A549 (cell line): ENCODE results near the gene TBC1D14. TPM values are rescaled to one million over a fixed set of nuclear protein-coding genes. Genes with fewer than 3 reads are reported as not detected.

Experiments used
- ATAC-seq, 2 experiments: fragments of 200-7000 bp in 1 of 2; fragments of >200 bp in 1 of 2; cut with Nextera tagmentation in 1 of 2; cut with Tn5 transposase in 1 of 2; 3 replicates each; pipeline versions ENCODE4 v1.8.0 to v1.9.1; 2018 to 2020; ENCODE audit warnings: mild to moderate bottlenecking in 1 of 2, moderate library complexity in 1 of 2
- CTCF ChIA-PET: fragments of 300-600 bp; sonication (Branson Sonifier 250); formaldehyde crosslinking; extraction: SDS; loops from one replicate; lab custom pipeline; 2021; ENCODE audit warnings: antibody characterized with exemption, inconsistent platforms; lab: Yijun Ruan, JAX
- POLR2A ChIA-PET: fragments of 350-600 bp; formaldehyde crosslinking; extraction: SDS; loops from one replicate; lab custom pipeline; 2021; ENCODE audit warnings: antibody characterized with exemption, inconsistent platforms; lab: Yijun Ruan, JAX
- DNase-seq, 2 experiments: peaks; one replicate each; pipeline versions ENCODE4 v3.0.0 to v3.0.0-alpha.2; 2011 to 2016; ENCODE audit warnings: low read depth in 1 of 2, low spot score in 1 of 2
- FAIRE-seq: peaks from 2 replicates; lab custom pipeline; 2011; peaks lifted over from hg19 to GRCh38; lab: Jason Lieb, UNC
- H3K27ac ChIP-seq, 2 experiments: fragments of >200 bp; sonication (Bioruptor Twin); formaldehyde crosslinking; 3 replicates each; pipeline ENCODE4 v1.5.1; 2016 to 2017
- H3K4me1 ChIP-seq: fragments of >200 bp; sonication (Bioruptor Twin); formaldehyde crosslinking; 3 replicates; pipeline ENCODE4 v1.6.1; 2016
- H3K4me2 ChIP-seq: fragments of >200 bp; sonication (Bioruptor Twin); formaldehyde crosslinking; 3 replicates; pipeline ENCODE4 v1.6.1; 2016
- H3K4me3 ChIP-seq: fragments of >200 bp; sonication (Bioruptor Twin); formaldehyde crosslinking; 3 replicates; pipeline ENCODE4 v1.5.1; 2016
- H3K9me3 ChIP-seq: fragments of >200 bp; sonication (Bioruptor Twin); formaldehyde crosslinking; 3 replicates; pipeline ENCODE4 v1.6.1; 2016
- EHMT2 ChIP-seq: fragments of 200-600 bp; sonication (generic); IDR thresholded peaks from 2 replicates; pipeline ENCODE4 v1.6.1; 2016; ENCODE audit warnings: antibody characterized with exemption, low read depth, mild to moderate bottlenecking, moderate library complexity
- ELK1 ChIP-seq: fragments of 150-350 bp; IDR thresholded peaks from 2 replicates; pipeline ENCODE4 v1.6.1; 2014; ENCODE audit warnings: low read depth, mild to moderate bottlenecking, low read length
- EP300 ChIP-seq, 2 experiments: fragments of >200 bp; sonication (Bioruptor Twin); formaldehyde crosslinking; IDR thresholded peaks; 2 replicates in 1 of 2; 3 replicates in 1 of 2; pipeline ENCODE4 v1.6.1; 2016 to 2017
- ESRRA ChIP-seq: fragments of 150-350 bp; IDR thresholded peaks from 2 replicates; pipeline ENCODE4 v1.6.1; 2014; ENCODE audit warnings: mild to moderate bottlenecking, low read length, borderline replicate concordance
- FOSL2 ChIP-seq, 2 experiments: fragments of 450-650 bp in 1 of 2; fragments of >200 bp in 1 of 2; sonication (Bioruptor Twin) in 1 of 2; formaldehyde crosslinking; IDR thresholded peaks; 2 replicates each; pipeline versions ENCODE4 v1.5.0 to v1.6.1; 2016 to 2020; ENCODE audit warnings: mild to moderate bottlenecking in 1 of 2, moderate library complexity in 1 of 2
- HES2 ChIP-seq: fragments of >200 bp; sonication (Bioruptor Twin); formaldehyde crosslinking; IDR thresholded peaks from 2 replicates; pipeline ENCODE4 v1.6.1; 2016
- HEYL ChIP-seq: fragments of 250-450 bp; sonication (Bioruptor Pico); IDR thresholded peaks from 2 replicates; pipeline ENCODE4 v1.8.0; 2021; ENCODE audit warnings: mild to moderate bottlenecking, moderate library complexity
- HOXA7 ChIP-seq: fragments of 250-450 bp; sonication (Bioruptor Pico); IDR thresholded peaks from 2 replicates; pipeline ENCODE4 v1.5.0; 2020; ENCODE audit warnings: mild to moderate bottlenecking, moderate library complexity
- KDM1A ChIP-seq: fragments of 200-600 bp; sonication (generic); IDR thresholded peaks from 2 replicates; pipeline ENCODE4 v1.6.1; 2016; ENCODE audit warnings: low read depth, mild to moderate bottlenecking
- MAFK ChIP-seq: fragments of 450-650 bp; IDR thresholded peaks from 2 replicates; pipeline ENCODE4 v1.6.1; 2014; ENCODE audit not compliant: partially characterized antibody
- MAX ChIP-seq: IDR thresholded peaks from 2 replicates; pipeline ENCODE4 v1.6.1; 2012
- MYC ChIP-seq: IDR thresholded peaks from 2 replicates; pipeline ENCODE4 v1.6.1; 2012; ENCODE audit warnings: mild to moderate bottlenecking, inconsistent platforms, low read length, improper control_type of control experiment, borderline replicate concordance
- NFE2L2 ChIP-seq: fragments of 150-350 bp; conservative IDR thresholded peaks from 2 replicates; pipeline ENCODE4 v1.6.1; 2014; ENCODE audit warnings: low read length
- POLR2A ChIP-seq: IDR thresholded peaks from 2 replicates; pipeline ENCODE4 v1.6.1; 2012; ENCODE audit warnings: mild to moderate bottlenecking, low read length
- POLR2AphosphoS2 ChIP-seq: conservative IDR thresholded peaks from 2 replicates; pipeline ENCODE4 v1.6.1; 2012; ENCODE audit warnings: low read length, improper control_type of control experiment, inconsistent platforms
- RAD21 ChIP-seq, 2 experiments: fragments of >200 bp in 1 of 2; sonication (Bioruptor Twin) in 1 of 2; formaldehyde crosslinking in 1 of 2; IDR thresholded peaks in 1 of 2; conservative IDR thresholded peaks in 1 of 2; 2 replicates in 1 of 2; 3 replicates in 1 of 2; pipeline ENCODE4 v1.6.1; 2012 to 2018; ENCODE audit warnings: inconsistent platforms in 1 of 2
- RCOR1 ChIP-seq: fragments of 150-350 bp; IDR thresholded peaks from 2 replicates; pipeline ENCODE4 v1.6.1; 2014; ENCODE audit warnings: antibody characterized with exemption, low read length, low read depth
- REST ChIP-seq: fragments of 200-600 bp; sonication (generic); IDR thresholded peaks from 2 replicates; pipeline ENCODE4 v1.6.1; 2016; ENCODE audit warnings: antibody characterized with exemption, mild to moderate bottlenecking, moderate library complexity
- RFX5 ChIP-seq: fragments of 450-650 bp; IDR thresholded peaks from 2 replicates; pipeline ENCODE4 v1.7.1; 2014; ENCODE audit warnings: antibody characterized with exemption, mild to moderate bottlenecking, moderate library complexity
- RNF2 ChIP-seq: fragments of 200-600 bp; sonication (generic); IDR thresholded peaks from 2 replicates; pipeline ENCODE4 v1.6.1; 2016; ENCODE audit warnings: low read depth, mild to moderate bottlenecking, antibody characterized with exemption, moderate library complexity, borderline replicate concordance
- ZFP36 ChIP-seq: fragments of 450-650 bp; IDR thresholded peaks from 2 replicates; pipeline ENCODE4 v1.6.1; 2014; ENCODE audit warnings: borderline replicate concordance; ENCODE audit not compliant: partially characterized antibody
- WGBS: methylation state at CpG from one replicate; pipeline ENCODE4 v1.1.6; 2017; ENCODE audit errors: missing lambda C conversion rate; 5-methylcytosine and 5-hydroxymethylcytosine counted together
- polyA plus RNA-seq, 4 experiments: library from polyadenylated mRNA; depleted of rRNA in 3 of 4; stranded (reverse); fragments of >200 nt; fragmentation: RNase III in 1 of 4; extraction: RNeasy Plus Mini Kit Qiagen cat#74134 plus additional on column Dnase treatment in 1 of 4; gene quantifications; 2 replicates in 3 of 4; 3 replicates in 1 of 4; pipeline ENCODE4 v1.2.3, GENCODE V29; 2011 to 2017
- TF ChIP-seq, protein P1 (sequence below): IDR thresholded peaks from 2 replicates; pipeline ENCODE4 v1.6.1; 2012

Gene TBC1D14
- polyA plus RNA-seq, 2 of the 4 experiments (the other 2 are of a cell fraction), result 30.2 to 39.0 TPM

DNA sequence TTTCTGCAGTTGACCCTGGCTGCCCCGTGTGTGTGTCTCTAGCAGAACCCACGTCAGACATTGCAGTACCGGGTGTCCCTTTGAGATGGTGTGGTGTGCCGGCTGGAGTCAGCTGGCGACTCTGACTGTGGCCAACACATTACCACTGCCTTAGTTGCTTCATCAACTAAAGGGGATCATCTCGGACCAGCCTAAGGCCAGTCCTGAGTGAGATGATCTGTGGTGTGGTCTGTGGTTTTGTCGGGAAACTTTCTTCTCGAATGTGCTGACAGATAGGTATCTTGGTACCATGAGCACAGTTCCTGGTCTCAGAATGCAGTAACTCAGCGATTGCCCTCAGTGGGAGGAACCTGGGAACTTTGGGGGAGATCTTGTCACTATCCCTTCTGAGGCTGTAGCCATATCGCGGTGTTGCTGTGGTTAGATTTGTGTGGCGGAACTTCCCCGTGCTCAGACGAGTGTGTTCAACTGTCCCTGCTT, 15.8 kb downstream of the TBC1D14 start (continued):
- TF ChIP-seq ESRRA (no peak), KDM1A (no peak), RAD21 (conservative IDR thresholded peaks at IDR 0.05 in 1 of 2, IDR thresholded peaks at IDR 0.05 in 1 of 2) (no peak), EHMT2 (no peak), MAX (no peak), ELK1 (no peak), ZFP36 (no peak), POLR2AphosphoS2 (no peak)
- TF ChIP-seq, protein P1, sequence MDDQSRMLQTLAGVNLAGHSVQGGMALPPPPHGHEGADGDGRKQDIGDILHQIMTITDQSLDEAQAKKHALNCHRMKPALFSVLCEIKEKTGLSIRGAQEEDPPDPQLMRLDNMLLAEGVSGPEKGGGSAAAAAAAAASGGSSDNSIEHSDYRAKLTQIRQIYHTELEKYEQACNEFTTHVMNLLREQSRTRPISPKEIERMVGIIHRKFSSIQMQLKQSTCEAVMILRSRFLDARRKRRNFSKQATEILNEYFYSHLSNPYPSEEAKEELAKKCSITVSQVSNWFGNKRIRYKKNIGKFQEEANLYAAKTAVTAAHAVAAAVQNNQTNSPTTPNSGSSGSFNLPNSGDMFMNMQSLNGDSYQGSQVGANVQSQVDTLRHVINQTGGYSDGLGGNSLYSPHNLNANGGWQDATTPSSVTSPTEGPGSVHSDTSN, result no peak

DNA sequence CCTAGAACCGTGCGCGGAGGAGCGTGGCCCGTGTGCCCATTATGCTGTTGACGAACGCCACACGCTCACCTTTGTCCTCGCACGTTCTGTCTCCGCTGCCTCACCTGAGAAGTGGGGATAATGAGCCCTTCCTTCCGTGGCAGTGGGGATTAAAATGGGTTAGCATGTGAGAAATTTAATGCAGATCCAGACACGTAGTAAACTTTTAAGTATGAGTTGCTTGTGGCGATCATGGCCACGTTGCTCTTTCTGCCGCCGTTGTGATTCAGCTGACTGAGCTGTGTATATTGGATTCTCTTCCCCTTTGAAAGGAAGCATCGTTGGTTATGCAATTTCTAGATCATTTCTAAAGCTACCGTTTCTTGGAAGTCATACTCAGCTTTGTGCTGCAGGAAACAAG, 16.5 kb downstream of the TBC1D14 start:
- no peak for FAIRE-seq
- Histone ChIP-seq H3K4me1 (no peaks in the 10 kb centered on the region), H3K9me3 (no peaks in the 10 kb centered on the region), H3K27ac (no peak overlapping the region), H3K4me2 (no peak overlapping the region), H3K4me3 (no peak overlapping the region)
- 86% methylated on average over 19 of the region's 19 CpGs for WGBS
- CTCF ChIA-PET, result interaction anchor here (1.2 to 2.1 kb wide), 4 partner anchors 12 to 145 kb away, joined by 3 to 12 read pairs (median 3); no protein-coding TSS in a partner anchor
- DNase-seq, result no peak
- POLR2A ChIA-PET, result no interaction called here
- no peak for ATAC-seq
- no peak for TF ChIP-seq FOSL2 (IDR thresholded peaks at IDR 0.05)
- no peak for TF ChIP-seq FOSL2 (CRISPR knock-in tag; IDR thresholded peaks at IDR 0.05)
- TF ChIP-seq EP300 (IDR thresholded peaks at IDR 0.05), result no peak
- TF ChIP-seq RCOR1, result no peak
- no peak for TF ChIP-seq POLR2A
- no peak for TF ChIP-seq HEYL (CRISPR knock-in tag)
- no peak for TF ChIP-seq MAFK
- TF ChIP-seq, protein P1, result no peak
- TF ChIP-seq RNF2, result no peak
- TF ChIP-seq REST, result no peak
- TF ChIP-seq HOXA7 (CRISPR knock-in tag), result no peak
- TF ChIP-seq RFX5, result no peak
- TF ChIP-seq HES2, result no peak
- TF ChIP-seq MAX, result no peak
- no peak for TF ChIP-seq MYC
- TF ChIP-seq NFE2L2, result no peak
